ENCODE results near the gene HERC4. TPM values are rescaled to one million over a fixed set of nuclear protein-coding genes. Genes with fewer than 3 reads are reported as not detected.

The HERC4 gene
- total RNA-seq, 2 experiments from 2014 or later = 46.0 to 46.8 TPM

- Histone ChIP-seq H3K36me3 (ENCODE audit: insufficient read depth, low read length) (no peaks in the 10 kb centered on the region), H3K9me3 (ENCODE audit: control insufficient read depth in 1 of 2, insufficient read depth in 1 of 2, low read length in 2 of 2) (no peaks in the 10 kb centered on the region), H3K4me1 (ENCODE audit: insufficient read depth, low read length) (no peaks in the 10 kb centered on the region), H3K4me3 (ENCODE audit: low read length) (no peak overlapping the region), H3K27ac (ENCODE audit: low read depth in 1 of 2, low read length in 2 of 2) (no peak overlapping the region), H3K27me3 (ENCODE audit: control insufficient read depth in 1 of 2, insufficient read depth in 2 of 2, low read length in 2 of 2) (no peaks in the 10 kb centered on the region)
- no peaks in the 10 kb centered on the region for H3K9me3 Mint-ChIP-seq
- POLR2A ChIA-PET = no interaction called here
- no peak for DNase-seq
- H3K4me3 Mint-ChIP-seq = no peak overlapping the region
- H3K36me3 Mint-ChIP-seq (ENCODE audit: low read depth) = no peaks in the 10 kb centered on the region
- CTCF ChIA-PET = interaction anchor here (0.6 kb wide), 1 partner anchor 42 kb away, joined by 3 read pairs; no protein-coding TSS in a partner anchor
- no peaks in the 10 kb centered on the region for H3K4me1 Mint-ChIP-seq (ENCODE audit: low read depth)
- intact Hi-C loops (cut with DNase I, micrococcal nuclease) = no loop called here
- peaks cover 6% of the 10 kb centered on the region for H3K27me3 Mint-ChIP-seq
- ATAC-seq (ENCODE audit: poor library complexity) = no peak
- no peak for TF ChIP-seq CTCF (IDR thresholded peaks at IDR 0.05)
- H3K27ac Mint-ChIP-seq = no peak overlapping the region
Measured at GRCh38 chr10:68103261-68103878, 28.3 kb upstream of the HERC4 start.

- intact Hi-C loops (cut with DNase I, micrococcal nuclease) = no loop called here
- no peak for DNase-seq
- H3K27ac Mint-ChIP-seq = no peak overlapping the region
- no peaks in the 10 kb centered on the region for H3K36me3 Mint-ChIP-seq (ENCODE audit: low read depth)
- no peak for ATAC-seq (ENCODE audit: poor library complexity)
- H3K4me1 ChIP-seq (ENCODE audit: insufficient read depth, low read length) = no peaks in the 10 kb centered on the region
- TF ChIP-seq CTCF (IDR thresholded peaks at IDR 0.05) = no peak
- H3K9me3 ChIP-seq (ENCODE audit: control insufficient read depth in 1 of 2, insufficient read depth in 1 of 2, low read length in 2 of 2) = no peaks in the 10 kb centered on the region
- ChIA-PET CTCF (interaction anchor here (0.6 kb wide), 1 partner anchor 231 kb away, joined by 4 read pairs; the partner anchor contains the start of gene HNRNPH3), POLR2A (no interaction called here)
- no peak overlapping the region for H3K27ac ChIP-seq (ENCODE audit: low read depth in 1 of 2, low read length in 2 of 2)
- H3K4me3 ChIP-seq (ENCODE audit: low read length) = no peak overlapping the region
- no peaks in the 10 kb centered on the region for H3K27me3 ChIP-seq (ENCODE audit: control insufficient read depth in 1 of 2, insufficient read depth in 2 of 2, low read length in 2 of 2)
- H3K27me3 Mint-ChIP-seq = peaks cover 6% of the 10 kb centered on the region
- H3K9me3 Mint-ChIP-seq = no peaks in the 10 kb centered on the region
- no peaks in the 10 kb centered on the region for H3K36me3 ChIP-seq (ENCODE audit: insufficient read depth, low read length)
- H3K4me1 Mint-ChIP-seq (ENCODE audit: low read depth) = no peaks in the 10 kb centered on the region
- H3K4me3 Mint-ChIP-seq = no peak overlapping the region
Measured at GRCh38 chr10:68101066-68101465, 26.0 kb upstream of the HERC4 start.

GRCh38 chr10:68099736-68100135 lies 24.7 kb upstream of the HERC4 start:
- POLR2A ChIA-PET = no interaction called here
- intact Hi-C loops (cut with DNase I, micrococcal nuclease) = no loop called here
- H3K27me3 ChIP-seq (ENCODE audit: control insufficient read depth in 1 of 2, insufficient read depth in 2 of 2, low read length in 2 of 2) = no peaks in the 10 kb centered on the region
- H3K36me3 Mint-ChIP-seq (ENCODE audit: low read depth) = no peaks in the 10 kb centered on the region
- H3K27ac ChIP-seq (ENCODE audit: low read depth in 1 of 2, low read length in 2 of 2) = no peak overlapping the region
- H3K4me3 ChIP-seq (ENCODE audit: low read length) = no peak overlapping the region
- CTCF ChIA-PET = no interaction called here
- H3K4me1 ChIP-seq (ENCODE audit: insufficient read depth, low read length) = no peaks in the 10 kb centered on the region
- no peaks in the 10 kb centered on the region for H3K27me3 Mint-ChIP-seq
- no peak overlapping the region for H3K4me3 Mint-ChIP-seq
- no peak overlapping the region for H3K27ac Mint-ChIP-seq
- no peak for ATAC-seq (ENCODE audit: poor library complexity)
- DNase-seq = no peak
- no peaks in the 10 kb centered on the region for H3K9me3 Mint-ChIP-seq
- TF ChIP-seq CTCF (IDR thresholded peaks at IDR 0.05) = no peak
- H3K36me3 ChIP-seq (ENCODE audit: insufficient read depth, low read length) = no peaks in the 10 kb centered on the region
- no peaks in the 10 kb centered on the region for H3K4me1 Mint-ChIP-seq (ENCODE audit: low read depth)
- no peaks in the 10 kb centered on the region for H3K9me3 ChIP-seq (ENCODE audit: control insufficient read depth in 1 of 2, insufficient read depth in 1 of 2, low read length in 2 of 2)

All from CD4-positive, alpha-beta T cell (primary cell).